ENCODE results near the gene KBTBD2.

DNA sequence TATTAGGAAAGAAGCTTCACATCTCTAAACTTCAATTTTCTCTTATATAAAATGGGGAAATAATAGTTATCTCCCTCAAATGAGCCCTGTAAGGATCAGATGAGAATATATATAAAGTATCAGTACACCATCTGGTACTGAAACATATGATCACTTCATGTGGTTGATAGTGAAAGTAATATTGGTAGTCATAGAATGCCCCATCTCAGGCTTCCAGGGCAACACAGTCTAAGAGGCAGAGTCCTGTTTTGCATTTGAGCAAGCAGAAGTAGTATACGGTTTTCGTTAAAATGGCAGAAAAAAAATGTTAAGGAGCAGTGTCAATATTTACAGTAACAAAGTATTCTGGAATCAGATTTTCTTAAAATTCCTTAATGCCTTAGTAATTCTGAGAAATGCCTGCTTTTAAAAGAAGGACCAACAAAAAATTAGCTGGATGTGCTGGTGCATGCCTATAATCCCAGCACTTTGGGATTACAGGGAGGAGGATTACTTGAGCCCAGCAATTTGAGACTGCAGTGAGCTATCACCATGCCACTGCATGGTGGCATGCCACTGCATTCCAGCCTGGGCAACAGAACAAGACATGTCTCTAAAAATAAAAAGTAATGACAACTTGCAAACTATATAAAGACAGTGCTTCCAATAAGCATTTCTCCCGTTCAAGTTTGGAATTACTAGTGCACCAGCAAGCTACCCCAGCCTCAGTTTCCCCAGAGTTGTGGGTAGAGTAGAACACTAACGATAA, 19.8 kb downstream of the KBTBD2 start:
- TF ChIP-seq, protein P1, sequence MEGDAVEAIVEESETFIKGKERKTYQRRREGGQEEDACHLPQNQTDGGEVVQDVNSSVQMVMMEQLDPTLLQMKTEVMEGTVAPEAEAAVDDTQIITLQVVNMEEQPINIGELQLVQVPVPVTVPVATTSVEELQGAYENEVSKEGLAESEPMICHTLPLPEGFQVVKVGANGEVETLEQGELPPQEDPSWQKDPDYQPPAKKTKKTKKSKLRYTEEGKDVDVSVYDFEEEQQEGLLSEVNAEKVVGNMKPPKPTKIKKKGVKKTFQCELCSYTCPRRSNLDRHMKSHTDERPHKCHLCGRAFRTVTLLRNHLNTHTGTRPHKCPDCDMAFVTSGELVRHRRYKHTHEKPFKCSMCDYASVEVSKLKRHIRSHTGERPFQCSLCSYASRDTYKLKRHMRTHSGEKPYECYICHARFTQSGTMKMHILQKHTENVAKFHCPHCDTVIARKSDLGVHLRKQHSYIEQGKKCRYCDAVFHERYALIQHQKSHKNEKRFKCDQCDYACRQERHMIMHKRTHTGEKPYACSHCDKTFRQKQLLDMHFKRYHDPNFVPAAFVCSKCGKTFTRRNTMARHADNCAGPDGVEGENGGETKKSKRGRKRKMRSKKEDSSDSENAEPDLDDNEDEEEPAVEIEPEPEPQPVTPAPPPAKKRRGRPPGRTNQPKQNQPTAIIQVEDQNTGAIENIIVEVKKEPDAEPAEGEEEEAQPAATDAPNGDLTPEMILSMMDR (IDR thresholded peaks at IDR 0.05; ENCODE audit: insufficient read depth, low read length), result no peak
- no peak for TF ChIP-seq REST (IDR thresholded peaks at IDR 0.05; ENCODE audit: insufficient replicate concordance, low read depth)
- TF ChIP-seq GABPA (IDR thresholded peaks at IDR 0.05; ENCODE audit: low read depth), result no peak
- no peak for TF ChIP-seq POLR2AphosphoS5 (IDR thresholded peaks at IDR 0.05; ENCODE audit: low read depth)
- no peak for TF ChIP-seq SPI1 (IDR thresholded peaks at IDR 0.05; ENCODE audit: borderline replicate concordance, low read depth)
